ENCODE measurements around the gene GALNT10. TPM values are rescaled to one million over a fixed set of nuclear protein-coding genes. Genes with fewer than 3 reads are reported as not detected.

GALNT10 gene
- total RNA-seq, 2 donors from 2014 or later = 11.5 to 19.5 TPM

DNA sequence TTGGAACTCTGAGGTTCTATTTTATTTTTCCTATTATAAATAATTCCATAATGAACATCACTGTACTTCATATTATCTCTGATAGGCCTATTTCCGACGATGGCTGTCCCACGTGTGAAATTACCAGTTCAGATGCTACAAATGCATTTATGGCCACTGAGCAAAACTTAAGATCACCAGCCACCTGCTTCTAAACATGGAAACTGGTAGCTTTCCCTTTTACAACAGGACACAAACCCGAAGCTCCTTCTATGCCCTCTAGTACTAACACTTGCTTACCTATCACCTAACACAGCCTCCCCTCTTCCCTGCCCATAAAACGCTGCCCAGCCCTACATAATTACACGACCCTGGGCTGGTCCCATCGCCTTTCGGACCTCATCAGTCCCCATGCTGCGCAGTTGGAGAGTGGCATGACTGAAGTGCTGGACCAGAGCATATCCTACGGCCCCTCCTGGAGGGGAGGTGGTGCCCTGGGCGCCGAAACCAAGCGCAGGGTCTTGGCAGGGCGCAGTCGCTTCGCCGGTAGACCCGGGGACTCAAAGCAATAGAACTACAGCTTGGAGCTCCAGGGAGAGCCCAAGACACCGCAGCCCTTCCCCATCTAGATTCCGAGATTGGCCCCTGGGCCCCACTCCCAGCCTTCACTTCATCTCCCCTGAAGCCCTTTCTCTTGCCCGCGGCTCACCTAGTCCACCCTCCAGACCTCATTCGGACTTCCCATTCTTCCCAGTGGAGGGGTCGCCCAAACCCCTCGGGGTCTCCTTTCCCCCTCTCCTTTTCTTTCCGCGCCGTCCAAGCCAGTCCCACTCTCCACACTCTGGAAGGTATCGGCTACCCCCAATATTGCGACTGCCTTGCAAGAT lies 254.3 kb downstream of the GALNT10 start:
- H3K36me3 ChIP-seq (replicated peaks in 1 of 2; ENCODE audit: insufficient read depth in 1 of 2, low read depth in 2 of 2) = peaks cover 0 to 2% of the 10 kb centered on the region in 2 donors
- H3K27me3 ChIP-seq = no peaks in the 10 kb centered on the region
- DNase-seq (peak; percentile 8 to 22 (median 15)), ATAC-seq (no peak)
- peaks cover 26% of the 10 kb centered on the region for H3K4me1 ChIP-seq
- no peaks in the 10 kb centered on the region for H3K9me3 ChIP-seq
- WGBS, 2 donors = 4% methylated on average over 30 of the region's 30 CpGs
- H3K27ac ChIP-seq = peak overlapping the region; percentile 47 to 73 (median 60)
- peak overlapping the region; percentile 37 to 97 for H3K4me3 ChIP-seq
- intact Hi-C loops (cut with DNase I) = no loop called here
- TF ChIP-seq POLR2A (IDR thresholded peaks at IDR 0.05) (no peak), CTCF (IDR thresholded peaks at IDR 0.05) (no peak)

DNA sequence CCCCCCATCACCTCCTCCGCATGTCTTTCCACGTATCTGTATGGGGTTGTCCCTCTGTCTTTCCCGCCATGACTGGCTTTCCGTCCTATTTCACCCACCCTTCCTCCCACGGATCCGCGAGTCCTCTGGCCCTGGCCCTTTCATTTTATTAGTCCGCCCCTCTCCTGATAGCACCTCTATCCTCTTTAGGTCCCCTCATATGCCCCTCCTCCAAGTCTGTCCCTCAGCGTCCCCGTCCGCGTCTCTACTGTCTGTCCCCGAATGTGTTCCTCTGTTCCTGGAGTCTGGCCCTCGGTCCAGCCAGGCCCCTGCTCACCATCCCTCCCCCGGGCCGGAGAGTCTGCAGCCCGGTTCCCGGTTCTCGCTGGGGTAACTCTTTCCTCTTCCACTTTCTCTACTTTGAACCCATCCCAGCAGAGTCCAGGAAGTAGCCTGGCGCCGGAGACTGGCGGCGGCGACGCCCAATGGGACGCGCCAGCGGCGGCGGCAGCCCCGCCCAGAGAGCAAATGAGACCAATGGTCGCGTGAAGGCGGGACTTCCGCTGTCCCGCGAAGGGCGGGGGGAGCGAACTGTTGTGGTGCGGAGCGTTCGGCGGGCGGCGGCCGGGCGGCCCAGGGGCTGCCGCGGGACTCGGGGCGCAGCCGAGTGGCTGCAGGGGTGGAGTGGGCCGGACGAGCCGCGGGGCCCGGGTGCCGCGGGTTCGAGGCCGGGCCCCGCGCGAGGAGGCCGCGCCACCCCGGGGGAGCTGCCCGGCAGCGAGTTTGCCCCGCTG lies 255.1 kb downstream of the GALNT10 start, which contains the start of gene SAP30L:
Gene SAP30L, plus strand, starts transcription at position 576 of the 773 bp plus-strand sequence. CDS start 608 bp downstream, outside the sequence.
- 1% methylated on average over 23 to 59 of the region's 70 CpGs for WGBS, 2 donors
- peak within 1 kb of the TSS; percentile 50 to 73 (median 60) for H3K27ac ChIP-seq
- H3K36me3 ChIP-seq (replicated peaks in 1 of 2; ENCODE audit: insufficient read depth in 1 of 2, low read depth in 2 of 2) = peaks cover 0 to 2% of the 10 kb centered on the region in 2 donors
- H3K4me3 ChIP-seq = peak within 1 kb of the TSS; percentile 83 to 97
- intact Hi-C loops (cut with DNase I) = no loop called here
- peak; percentile 59 to 89 (median 86) for TF ChIP-seq POLR2A (IDR thresholded peaks at IDR 0.05)
- no peak for TF ChIP-seq CTCF (IDR thresholded peaks at IDR 0.05)
- no peaks in the 10 kb centered on the region for H3K9me3 ChIP-seq
- peaks cover 26% of the 10 kb centered on the region for H3K4me1 ChIP-seq
- H3K27me3 ChIP-seq = no peaks in the 10 kb centered on the region
- DNase-seq = peak; percentile 94 to 97 (median 96)
- peak; percentile 98 for ATAC-seq

DNA sequence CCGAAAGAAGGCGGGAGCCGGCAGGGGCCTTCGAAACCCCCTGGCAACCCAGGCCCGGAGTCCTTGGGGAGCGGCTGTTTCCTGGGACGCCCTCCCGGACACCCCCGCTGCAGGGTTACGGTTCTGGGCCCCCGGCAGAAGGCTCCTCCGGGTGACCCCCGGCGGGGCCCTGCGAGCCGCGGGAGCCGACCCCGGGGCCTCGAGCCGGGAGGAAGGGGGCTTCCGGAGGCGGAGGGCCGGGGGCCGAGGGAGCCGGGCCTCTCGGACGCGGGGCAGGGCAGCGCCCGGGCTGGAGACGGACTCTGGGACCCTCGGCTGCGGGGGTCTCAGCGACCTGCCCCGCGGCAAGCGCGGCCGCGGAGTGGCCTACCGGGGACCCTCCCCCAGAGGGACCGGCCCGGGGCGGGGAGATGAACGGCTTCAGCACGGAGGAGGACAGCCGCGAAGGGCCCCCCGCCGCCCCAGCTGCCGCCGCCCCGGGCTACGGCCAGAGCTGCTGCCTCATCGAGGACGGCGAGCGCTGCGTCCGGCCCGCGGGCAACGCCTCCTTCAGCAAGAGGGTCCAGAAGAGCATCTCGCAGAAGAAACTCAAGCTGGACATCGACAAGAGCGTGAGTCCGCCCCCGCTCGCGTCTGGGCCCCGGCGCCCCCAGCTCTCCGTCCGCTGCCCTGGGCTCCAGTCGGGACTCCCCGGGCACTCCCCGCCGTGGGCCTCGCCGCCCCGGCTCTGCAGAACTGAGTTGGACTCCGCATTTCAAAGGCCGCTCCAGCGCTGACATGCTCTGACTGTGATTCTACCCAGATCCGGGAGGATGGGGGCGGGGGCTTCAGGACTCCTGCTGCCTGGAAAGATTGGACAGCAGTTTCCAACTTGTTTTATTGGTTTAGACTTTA lies 255.9 kb downstream of the GALNT10 start:
- 0 to 1% methylated on average over 6 to 35 of the region's 87 CpGs for WGBS, 2 donors
- Histone ChIP-seq H3K4me3 (peak overlapping the region; percentile 83 to 97), H3K27ac (peak overlapping the region in 3 of 4 donors; percentile 50 to 73 (median 67)), H3K9me3 (no peaks in the 10 kb centered on the region), H3K27me3 (no peaks in the 10 kb centered on the region), H3K36me3 (replicated peaks in 1 of 2; ENCODE audit: insufficient read depth in 1 of 2, low read depth in 2 of 2) (peaks cover 0 to 3% of the 10 kb centered on the region in 2 donors), H3K4me1 (peaks cover 26% of the 10 kb centered on the region)
- ATAC-seq = peak; percentile 36
- TF ChIP-seq POLR2A (IDR thresholded peaks at IDR 0.05) = peak in 1 of 3 donors; percentile 25
- TF ChIP-seq CTCF (IDR thresholded peaks at IDR 0.05) = no peak
- DNase-seq = peak; percentile 43 to 53 (median 48)
- intact Hi-C loops (cut with DNase I) = no loop called here

GRCh38 chr5:154447089-154447725 lies 256.7 kb downstream of the GALNT10 start:
- intact Hi-C loops (cut with DNase I) = no loop called here
- Histone ChIP-seq H3K4me1 (peaks cover 26% of the 10 kb centered on the region), H3K9me3 (no peaks in the 10 kb centered on the region), H3K27me3 (no peaks in the 10 kb centered on the region), H3K36me3 (replicated peaks in 1 of 2; ENCODE audit: insufficient read depth in 1 of 2, low read depth in 2 of 2) (peaks cover 0 to 3% of the 10 kb centered on the region in 2 donors), H3K4me3 (peak overlapping the region; percentile 83 to 97), H3K27ac (peak overlapping the region in 1 of 4 donors; percentile 67)
- DNase-seq = no peak
- ATAC-seq = no peak
- WGBS, 2 donors = 6 to 9% methylated on average over 10 of the region's 10 CpGs
- TF ChIP-seq POLR2A (IDR thresholded peaks at IDR 0.05) = peak in 1 of 3 donors; percentile 1
- TF ChIP-seq CTCF (IDR thresholded peaks at IDR 0.05) = no peak

All from body of pancreas (tissue), 4 donors.